K562 (cell line): ENCODE results near the gene OPA3. TPM values are rescaled to one million over a fixed set of nuclear protein-coding genes. Genes with fewer than 3 reads are reported as not detected.
A peak's percentile ranks its signal among the peaks of the same experiment; 100 is the strongest.

Source experiments
- ADNP ChIP-seq: fragments of 200-800 bp; sonication (Bioruptor generic); IDR thresholded peaks from 2 replicates; pipeline ENCODE4 v1.6.1; 2016; ENCODE audit warnings: missing genetic modification characterization, missing compliant biosample characterization
- BRD4 ChIP-seq: fragments of 200-600 bp; sonication (generic); IDR thresholded peaks from 2 replicates; pipeline ENCODE4 v1.6.1; 2017; ENCODE audit warnings: inconsistent platforms
- CLOCK ChIP-seq: fragments of 250-450 bp; sonication (Bioruptor Pico); IDR thresholded peaks from 2 replicates; pipeline ENCODE4 v1.4.0; 2020; ENCODE audit warnings: mild to moderate bottlenecking, moderate library complexity, borderline replicate concordance
- E2F1 ChIP-seq: sonication (generic); formaldehyde crosslinking; IDR thresholded peaks from 2 replicates; pipeline ENCODE4 v1.8.1; 2023; ENCODE audit warnings: mild to moderate bottlenecking, missing genetic modification reagents, moderate library complexity
- EHMT2 ChIP-seq: fragments of 450-650 bp; IDR thresholded peaks from 2 replicates; pipeline ENCODE4 v1.6.1; 2018; ENCODE audit warnings: antibody characterized with exemption
- MTF1 ChIP-seq: fragments of 250-450 bp; sonication (Bioruptor Pico); IDR thresholded peaks from 2 replicates; pipeline ENCODE4 v1.9.0; 2021; ENCODE audit warnings: moderate library complexity, mild to moderate bottlenecking, inconsistent platforms, borderline replicate concordance
- PTBP1 ChIP-seq: fragments of 200-400 bp; formaldehyde crosslinking; IDR thresholded peaks from 2 replicates; pipeline ENCODE4 v1.6.1; 2017; ENCODE audit warnings: low read depth, low read length
- RBM22 ChIP-seq: fragments of 200-400 bp; formaldehyde crosslinking; IDR thresholded peaks from 2 replicates; pipeline ENCODE4 v1.6.1; 2018; ENCODE audit warnings: low read length, low read depth; ENCODE audit not compliant: poor library complexity, severe bottlenecking
- RBM25 ChIP-seq: fragments of 200-400 bp; formaldehyde crosslinking; IDR thresholded peaks from 2 replicates; pipeline ENCODE4 v1.6.1; 2018; ENCODE audit warnings: low read length, low read depth, moderate library complexity; ENCODE audit not compliant: severe bottlenecking
- RCOR1 ChIP-seq, 2 experiments: IDR thresholded peaks; 2 replicates each; pipeline ENCODE4 v1.6.1; 2012; ENCODE audit warnings: low read depth in 2 of 2, low read length in 2 of 2, borderline replicate concordance in 1 of 2, improper control_type of control experiment in 1 of 2
- SIRT6 ChIP-seq: IDR thresholded peaks from one replicate; pipeline ENCODE4 v1.6.1; 2012; ENCODE audit warnings: low read depth, mild to moderate bottlenecking, control low read depth, inconsistent platforms, low read length, moderate library complexity
- ZBTB34 ChIP-seq: fragments of 250-450 bp; sonication (Bioruptor Pico); IDR thresholded peaks from 2 replicates; pipeline ENCODE4 v1.8.0; 2021; ENCODE audit warnings: mild to moderate bottlenecking, moderate library complexity
- ZBTB43 ChIP-seq: sonication (generic); formaldehyde crosslinking; IDR thresholded peaks from 2 replicates; pipeline ENCODE4 v1.8.0; 2023; ENCODE audit warnings: mild to moderate bottlenecking, missing genetic modification reagents
- ZFP36 ChIP-seq: fragments of 150-350 bp; IDR thresholded peaks from 2 replicates; pipeline ENCODE4 v1.6.1; 2018; ENCODE audit warnings: low read length, low read depth; ENCODE audit not compliant: partially characterized antibody
- ZNF449 ChIP-seq: fragments of 250-450 bp; sonication (Bioruptor Pico); IDR thresholded peaks from 2 replicates; pipeline ENCODE4 v1.8.0; 2022; ENCODE audit warnings: moderate library complexity, mild to moderate bottlenecking, inconsistent platforms
- ZNF583 ChIP-seq: fragments of 250-450 bp; sonication (Bioruptor Pico); IDR thresholded peaks from 2 replicates; pipeline ENCODE4 v1.4.0; 2020
- ZNF766 ChIP-seq: fragments of 200-800 bp; sonication (Bioruptor generic); conservative IDR thresholded peaks from 2 replicates; pipeline ENCODE4 v1.6.1; 2016; ENCODE audit warnings: missing genetic modification characterization, missing compliant biosample characterization
- polyA plus RNA-seq, 8 experiments: library from polyadenylated mRNA; depleted of rRNA in 4 of 8; stranded (reverse) in 5 of 8; unstranded in 3 of 8; fragments of >200 nt; fragmentation: Nextera tagmentation in 2 of 8; fragmentation: Illumina TruSeq in 1 of 8; extraction: Ambion mirVana in 2 of 8; extraction: Trizol in 1 of 8; gene quantifications; 2 replicates each; pipeline versions ENCODE4 v1.2.1 to v1.2.3, GENCODE V29; 2011 to 2014; ENCODE audit warnings: inconsistent platforms in 1 of 8, missing spikeins in 1 of 8
- total RNA-seq, 7 experiments: library from RNA; depleted of rRNA in 6 of 7; stranded (reverse); fragments of >200 nt in 6 of 7; fragmentation: Illumina TruSeq in 2 of 7; extraction: Trizol in 2 of 7; gene quantifications; 2 replicates each; pipeline versions ENCODE4 v1.2.1 to v1.2.3, GENCODE V29; 2011 to 2021; ENCODE audit warnings: low replicate concordance in 1 of 7

The OPA3 gene
- total and polyA plus RNA-seq, 9 of the 15 experiments (the other 6 are each of a cell fraction or from before 2014, with no cell fraction given): 1.4 to 18.8 (median 9.0) TPM

GRCh38 chr19:45514376-45515051, 70.1 kb downstream of the OPA3 start (continued):
- TF ChIP-seq ZBTB34 (no peak), ZBTB43 (CRISPR knock-in tag) (no peak), E2F1 (CRISPR knock-in tag) (peak; percentile 10; the same call in 1 of the 2 replicates), ZNF583 (CRISPR knock-in tag) (0 out of 2 replicates have a peak, but pooled peaks have one; percentile 19), ZNF449 (CRISPR knock-in tag) (no peak), MTF1 (CRISPR knock-in tag) (no peak), ZFP36 (peak; percentile 96), RBM25 (peak; percentile 92), BRD4 (peak; percentile 40; the same call in 1 of the 2 replicates), CLOCK (CRISPR knock-in tag) (no peak), RBM22 (peak; percentile 72), PTBP1 (peak; percentile 71; the same call in 1 of the 2 replicates), EHMT2 (no peak), ADNP (peak; percentile 91), SIRT6 (peak; percentile 37), RCOR1 (IDR thresholded peaks at IDR 0.05; ENCODE audit: borderline replicate concordance in 1 of 2, low read depth in 2 of 2, low read length in 2 of 2) (peak in 1 of 2 experiments; percentile 50; a peak in 2 of 4 replicates), ZNF766 (CRISPR knock-in tag) (no peak)
- TF ChIP-seq, all 486 proteins: peak for 22
